SU-DHL-6 (cell line): Measurements from ENCODE around the gene PROX2.

Experiments used
- CTCF ChIP-seq: fragments of 200-600 bp; sonication (generic); IDR thresholded peaks from one replicate; pipeline ENCODE4 v1.5.1; 2017; ENCODE audit warnings: antibody characterized with exemption, mild to moderate bottlenecking, low read length, moderate library complexity; ENCODE audit not compliant: insufficient read depth, poor library complexity, severe bottlenecking
- EZH2phosphoT487 ChIP-seq: fragments of 200-600 bp; sonication (generic), shearing (Covaris generic); conservative IDR thresholded peaks from 2 replicates; pipeline ENCODE4 v1.6.1; 2018; ENCODE audit warnings: mild to moderate bottlenecking, antibody characterized with exemption, low read length, moderate library complexity, mixed read lengths

DNA sequence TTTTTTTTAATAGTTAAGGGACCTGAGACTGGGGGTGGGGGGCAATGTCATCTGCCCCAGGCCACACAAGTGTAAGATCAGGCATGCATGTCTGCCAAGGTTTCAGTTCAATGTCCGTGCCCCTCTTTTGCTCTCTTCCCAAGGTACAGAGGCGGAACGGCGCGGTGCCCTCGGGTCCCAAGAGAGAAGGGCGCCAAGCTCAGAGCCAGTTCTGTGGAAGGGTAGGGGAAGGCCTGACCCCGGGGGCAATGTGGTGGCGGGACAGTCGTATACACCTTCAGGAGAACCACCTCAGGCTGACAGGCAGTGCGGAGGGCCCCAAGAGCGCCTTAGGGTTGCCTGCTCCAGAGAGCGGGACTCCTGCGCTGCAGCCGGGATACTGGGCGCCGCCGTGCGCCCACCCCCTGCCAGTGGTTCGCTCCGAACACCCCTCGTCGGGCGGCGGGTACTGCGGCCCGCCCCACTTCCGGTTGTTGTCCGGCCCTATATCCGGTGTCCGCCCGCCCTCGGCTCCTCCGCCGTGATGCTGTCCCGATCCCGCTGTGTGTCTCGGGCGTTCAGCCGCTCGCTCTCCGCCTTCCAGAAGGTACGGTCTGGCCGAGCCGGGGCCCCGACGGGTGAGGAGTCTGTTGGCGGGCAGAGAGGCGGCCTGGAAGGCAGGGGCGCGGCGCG lies 5.6 kb upstream of the PROX2 start, which contains the start of gene DLST:
- TF ChIP-seq CTCF = no peak
- no peak for TF ChIP-seq EZH2phosphoT487
